Measurements from ENCODE around the gene CEP72. TPM values are rescaled to one million over a fixed set of nuclear protein-coding genes. Genes with fewer than 3 reads are reported as not detected.

The CEP72 gene
- total RNA-seq, 3 donors from 2014 or later, result 1.9 to 10.5 (median 4.3) TPM

- Histone ChIP-seq H3K4me3 (no peak overlapping the region), H3K4me1 (no peaks in the 10 kb centered on the region), H3K27me3 (no peaks in the 10 kb centered on the region), H3K9me3 (no peaks in the 10 kb centered on the region), H3K36me3 (no peaks in the 10 kb centered on the region), H3K27ac (no peak overlapping the region)
- TF ChIP-seq POLR2AphosphoS5 (IDR thresholded peaks at IDR 0.05) (no peak), POLR2A (IDR thresholded peaks at IDR 0.05) (no peak)
- peak in 1 of 2 donors; percentile 20 for DNase-seq (ENCODE audit: low spot score in 2 of 2)
- intact Hi-C loops (cut with DNase I; ENCODE audit: low total_unique reads), result no loop called here
Observed at GRCh38 chr5:658103-658502, 46.0 kb downstream of the CEP72 start.

- no peaks in the 10 kb centered on the region for H3K36me3 ChIP-seq
Observed at GRCh38 chr5:659496-660263, 47.5 kb downstream of the CEP72 start.

GRCh38 chr5:660491-661030 lies 48.4 kb downstream of the CEP72 start:
- intact Hi-C loops (cut with DNase I; ENCODE audit: low total_unique reads), result no loop called here
- Histone ChIP-seq H3K4me1 (no peaks in the 10 kb centered on the region), H3K36me3 (no peaks in the 10 kb centered on the region), H3K27ac (no peak overlapping the region), H3K4me3 (no peak overlapping the region), H3K27me3 (no peaks in the 10 kb centered on the region), H3K9me3 (no peaks in the 10 kb centered on the region)
- no peak for TF ChIP-seq POLR2A (IDR thresholded peaks at IDR 0.05)
- no peak for TF ChIP-seq POLR2AphosphoS5 (IDR thresholded peaks at IDR 0.05)
- no peak for TF ChIP-seq CTCF (IDR thresholded peaks at IDR 0.05)
- DNase-seq (ENCODE audit: low spot score in 2 of 2), result peak in 1 of 2 donors; percentile 38

More at GRCh38 chr5:659496-660263, 47.5 kb downstream of the CEP72 start:
- Histone ChIP-seq H3K27ac (no peak overlapping the region), H3K4me3 (no peak overlapping the region), H3K9me3 (no peaks in the 10 kb centered on the region), H3K27me3 (no peaks in the 10 kb centered on the region), H3K4me1 (no peaks in the 10 kb centered on the region)
- intact Hi-C loops (cut with DNase I; ENCODE audit: low total_unique reads), result no loop called here
- peak in 1 of 2 donors; percentile 38 for DNase-seq (ENCODE audit: low spot score in 2 of 2)
- no peak for TF ChIP-seq POLR2AphosphoS5 (IDR thresholded peaks at IDR 0.05)
- no peak for TF ChIP-seq POLR2A (IDR thresholded peaks at IDR 0.05)
- no peak for TF ChIP-seq CTCF (IDR thresholded peaks at IDR 0.05)

GRCh38 chr5:661891-662750 lies 50.0 kb downstream of the CEP72 start:
- TF ChIP-seq POLR2A (IDR thresholded peaks at IDR 0.05) (no peak), POLR2AphosphoS5 (IDR thresholded peaks at IDR 0.05) (no peak), CTCF (IDR thresholded peaks at IDR 0.05) (no peak)
- Histone ChIP-seq H3K9me3 (no peaks in the 10 kb centered on the region), H3K36me3 (no peaks in the 10 kb centered on the region), H3K27ac (no peak overlapping the region), H3K4me3 (no peak overlapping the region), H3K27me3 (no peaks in the 10 kb centered on the region), H3K4me1 (no peaks in the 10 kb centered on the region)
- intact Hi-C loops (cut with DNase I; ENCODE audit: low total_unique reads), result no loop called here
- DNase-seq (ENCODE audit: low spot score in 2 of 2), result peak in 1 of 2 donors; percentile 44

- intact Hi-C loops (cut with DNase I; ENCODE audit: low total_unique reads), result no loop called here
- no peak overlapping the region for H3K4me3 ChIP-seq
- no peaks in the 10 kb centered on the region for H3K9me3 ChIP-seq
- TF ChIP-seq POLR2AphosphoS5 (IDR thresholded peaks at IDR 0.05) (no peak), POLR2A (IDR thresholded peaks at IDR 0.05) (no peak), CTCF (IDR thresholded peaks at IDR 0.05) (no peak)
- H3K27me3 ChIP-seq, result no peaks in the 10 kb centered on the region
- no peaks in the 10 kb centered on the region for H3K4me1 ChIP-seq
- peak in 1 of 2 donors; percentile 45 for DNase-seq (ENCODE audit: low spot score in 2 of 2)
- no peak overlapping the region for H3K27ac ChIP-seq
- no peaks in the 10 kb centered on the region for H3K36me3 ChIP-seq
Observed at GRCh38 chr5:662751-663435, 50.8 kb downstream of the CEP72 start.

All from breast epithelium (tissue), 4 donors.